Keratinocyte (primary cell): ENCODE data around the gene SMAD6. TPM values are rescaled to one million over a fixed set of nuclear protein-coding genes. Genes with fewer than 3 reads are reported as not detected.

ENCODE experiments used
- DNase-seq: peaks from one replicate; pipeline ENCODE4 v3.0.0-alpha.2; 2011; ENCODE audit warnings: low read depth, missing footprints, low spot score
- FAIRE-seq: peaks from 2 replicates; lab custom pipeline; 2011; peaks lifted over from hg19 to GRCh38; lab: Jason Lieb, UNC
- H2AFZ ChIP-seq: 2 replicates; pipeline ENCODE4 v1.6.0; 2012; ENCODE audit warnings: low read length, control low read depth, inconsistent platforms; ENCODE audit not compliant: control insufficient read depth
- H3K27ac ChIP-seq: 2 replicates; pipeline ENCODE4 v1.5.1; 2011; ENCODE audit warnings: low read length; ENCODE audit not compliant: control insufficient read depth, insufficient read depth
- H3K27me3 ChIP-seq: 3 replicates; pipeline ENCODE4 v1.6.0; 2011; ENCODE audit warnings: low read length; ENCODE audit not compliant: control insufficient read depth, insufficient read depth; ENCODE audit errors: extremely low read depth
- H3K36me3 ChIP-seq, 2 experiments: 2 replicates in 1 of 2; 3 replicates in 1 of 2; pipeline ENCODE4 v1.5.1; 2011; ENCODE audit warnings: low read length in 2 of 2, mild to moderate bottlenecking in 1 of 2; ENCODE audit not compliant: control insufficient read depth in 2 of 2, insufficient read depth in 2 of 2; ENCODE audit errors: extremely low read depth in 1 of 2
- H3K4me1 ChIP-seq: 3 replicates; pipeline ENCODE4 v1.5.1; 2011; ENCODE audit warnings: low read length; ENCODE audit not compliant: control insufficient read depth, insufficient read depth; ENCODE audit errors: extremely low read depth
- H3K4me2 ChIP-seq: 3 replicates; pipeline ENCODE4 v1.6.0; 2011; ENCODE audit warnings: low read depth, low read length; ENCODE audit not compliant: control insufficient read depth, insufficient read depth; ENCODE audit errors: extremely low read depth
- H3K4me3 ChIP-seq, 3 experiments: fragments of 200-600 bp in 1 of 3; sonication (generic) in 1 of 3; 2 replicates in 2 of 3; 3 replicates in 1 of 3; pipeline ENCODE4 v1.5.1; 2011 to 2016; ENCODE audit warnings: low read length in 3 of 3, mild to moderate bottlenecking in 3 of 3, control low read depth in 2 of 3, inconsistent platforms in 1 of 3, low read depth in 1 of 3, mixed read lengths in 1 of 3, mixed run types in 1 of 3, moderate library complexity in 1 of 3; ENCODE audit not compliant: control insufficient read depth in 2 of 3, insufficient read depth in 2 of 3; ENCODE audit errors: extremely low read depth in 1 of 3
- H3K79me2 ChIP-seq: 2 replicates; pipeline ENCODE4 v1.6.0; 2012; ENCODE audit warnings: low read length; ENCODE audit not compliant: control insufficient read depth, insufficient read depth
- H3K9ac ChIP-seq: 3 replicates; pipeline ENCODE4 v1.6.0; 2011; ENCODE audit warnings: low read length; ENCODE audit not compliant: control insufficient read depth, insufficient read depth; ENCODE audit errors: extremely low read depth
- H3K9me1 ChIP-seq: 3 replicates; pipeline ENCODE4 v1.6.0; 2011; ENCODE audit warnings: low read length; ENCODE audit not compliant: control insufficient read depth, insufficient read depth; ENCODE audit errors: extremely low read depth
- H3K9me3 ChIP-seq: 2 replicates; pipeline ENCODE4 v1.5.1; 2012; ENCODE audit warnings: low read depth, low read length; ENCODE audit not compliant: control insufficient read depth
- H4K20me1 ChIP-seq: 3 replicates; pipeline ENCODE4 v1.6.0; 2011; ENCODE audit warnings: low read length; ENCODE audit not compliant: control insufficient read depth, insufficient read depth; ENCODE audit errors: extremely low read depth
- EZH2 ChIP-seq: IDR thresholded peaks from one replicate; pipeline ENCODE4 v1.6.1; 2012; ENCODE audit warnings: inconsistent platforms, mild to moderate bottlenecking, low read length, moderate library complexity
- dilution Hi-C: fragments of 300-500 bp; cut with MboI; formaldehyde crosslinking; loops from one replicate; pipeline ENCODE4 v1.7.0; 2020; ENCODE audit warnings: low sequenced_read_pairs; ENCODE audit not compliant: extremely low pct_ligation_motif_present
- polyA plus RNA-seq, 5 experiments: library from polyadenylated mRNA; depleted of rRNA in 3 of 5; stranded (reverse) in 3 of 5; stranded (forward) in 1 of 5; unstranded in 1 of 5; fragments of >200 nt; gene quantifications; 1 replicate in 1 of 5; 2 replicates in 3 of 5; 3 replicates in 1 of 5; pipeline versions ENCODE4 v1.2.1 to v1.2.3, GENCODE V29; 2011 to 2012; ENCODE audit warnings: missing spikeins in 2 of 5, low read depth in 1 of 5, low replicate concordance in 1 of 5
- TF ChIP-seq, protein P1 (sequence below), 3 experiments: IDR thresholded peaks in 1 of 3; conservative IDR thresholded peaks in 1 of 3; optimal IDR thresholded peaks in 1 of 3; 2 replicates in 2 of 3; 3 replicates in 1 of 3; pipeline versions ENCODE3 to v1.5.1; 2011; ENCODE audit warnings: low read length in 3 of 3, mild to moderate bottlenecking in 3 of 3, moderate library complexity in 2 of 3, control low read depth in 1 of 3, inconsistent platforms in 1 of 3; ENCODE audit not compliant: insufficient read depth in 2 of 3; ENCODE audit errors: extremely low read depth in 1 of 3

SMAD6 gene
- polyA plus RNA-seq, 1 donor (not counting 4 experiments of a cell fraction or from before 2014, with no cell fraction given) = 0.03 TPM

DNA sequence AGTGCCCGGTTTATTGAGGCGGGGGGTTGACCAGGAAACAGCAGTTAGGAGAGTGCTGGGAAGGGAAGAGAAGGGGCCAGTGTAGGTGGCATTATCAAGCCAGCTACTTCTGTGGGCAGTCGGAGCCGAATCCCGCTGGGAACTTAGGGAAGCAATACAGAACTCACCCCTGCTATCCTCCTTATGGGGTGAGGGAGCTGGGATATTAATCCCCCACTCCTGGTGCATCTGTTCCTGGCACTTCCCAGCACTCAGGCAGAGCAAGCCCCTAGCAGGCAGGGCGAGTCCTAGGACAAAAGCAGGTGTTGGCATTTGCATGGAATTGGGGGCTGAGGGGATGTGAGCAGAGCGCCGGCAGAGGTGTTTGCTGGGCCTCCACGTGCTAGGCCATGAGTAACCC, 48.6 kb downstream of the SMAD6 start:
- H3K9me3 ChIP-seq = peaks cover 5% of the 10 kb centered on the region
- no peak overlapping the region for H3K9ac ChIP-seq
- H3K9me1 ChIP-seq = no peaks in the 10 kb centered on the region
- H4K20me1 ChIP-seq = no peaks in the 10 kb centered on the region
- DNase-seq = no peak
- no peak overlapping the region for H2AFZ ChIP-seq
- no peak for FAIRE-seq
- H3K27ac ChIP-seq = no peak overlapping the region
- H3K4me2 ChIP-seq = no peak overlapping the region
- no peaks in the 10 kb centered on the region for H3K4me1 ChIP-seq
- no peaks in the 10 kb centered on the region for H3K79me2 ChIP-seq
- TF ChIP-seq, protein P1, sequence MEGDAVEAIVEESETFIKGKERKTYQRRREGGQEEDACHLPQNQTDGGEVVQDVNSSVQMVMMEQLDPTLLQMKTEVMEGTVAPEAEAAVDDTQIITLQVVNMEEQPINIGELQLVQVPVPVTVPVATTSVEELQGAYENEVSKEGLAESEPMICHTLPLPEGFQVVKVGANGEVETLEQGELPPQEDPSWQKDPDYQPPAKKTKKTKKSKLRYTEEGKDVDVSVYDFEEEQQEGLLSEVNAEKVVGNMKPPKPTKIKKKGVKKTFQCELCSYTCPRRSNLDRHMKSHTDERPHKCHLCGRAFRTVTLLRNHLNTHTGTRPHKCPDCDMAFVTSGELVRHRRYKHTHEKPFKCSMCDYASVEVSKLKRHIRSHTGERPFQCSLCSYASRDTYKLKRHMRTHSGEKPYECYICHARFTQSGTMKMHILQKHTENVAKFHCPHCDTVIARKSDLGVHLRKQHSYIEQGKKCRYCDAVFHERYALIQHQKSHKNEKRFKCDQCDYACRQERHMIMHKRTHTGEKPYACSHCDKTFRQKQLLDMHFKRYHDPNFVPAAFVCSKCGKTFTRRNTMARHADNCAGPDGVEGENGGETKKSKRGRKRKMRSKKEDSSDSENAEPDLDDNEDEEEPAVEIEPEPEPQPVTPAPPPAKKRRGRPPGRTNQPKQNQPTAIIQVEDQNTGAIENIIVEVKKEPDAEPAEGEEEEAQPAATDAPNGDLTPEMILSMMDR (optimal IDR thresholded peaks at IDR 0.05 in 1 of 3, IDR thresholded peaks at IDR 0.05 in 1 of 3, conservative IDR thresholded peaks at IDR 0.05 in 1 of 3; ENCODE audit: extremely low read depth in 1 of 3, insufficient read depth in 2 of 3, low read length in 3 of 3) = no peak
- no peak for TF ChIP-seq EZH2
- dilution Hi-C loops = no loop called here
- no peak overlapping the region for H3K4me3 ChIP-seq
- peaks cover 21% of the 10 kb centered on the region for H3K27me3 ChIP-seq
- no peaks in the 10 kb centered on the region for H3K36me3 ChIP-seq

- Histone ChIP-seq H3K9me1 (no peaks in the 10 kb centered on the region), H3K27me3 (peaks cover 17% of the 10 kb centered on the region), H3K4me1 (no peaks in the 10 kb centered on the region), H2AFZ (no peak overlapping the region), H3K9me3 (peaks cover 7% of the 10 kb centered on the region), H3K9ac (no peak overlapping the region), H3K36me3 (no peaks in the 10 kb centered on the region), H3K4me3 (no peak overlapping the region), H4K20me1 (no peaks in the 10 kb centered on the region), H3K4me2 (no peak overlapping the region), H3K79me2 (no peaks in the 10 kb centered on the region), H3K27ac (no peak overlapping the region)
- no peak for TF ChIP-seq EZH2
- TF ChIP-seq, protein P1 (optimal IDR thresholded peaks at IDR 0.05 in 1 of 3, IDR thresholded peaks at IDR 0.05 in 1 of 3, conservative IDR thresholded peaks at IDR 0.05 in 1 of 3; ENCODE audit: extremely low read depth in 1 of 3, insufficient read depth in 2 of 3, low read length in 3 of 3) = no peak
- DNase-seq (no peak), FAIRE-seq (no peak)
- dilution Hi-C loops = no loop called here
Measured at GRCh38 chr15:66751579-66751978, 49.5 kb downstream of the SMAD6 start.
